Muscle layer of colon (tissue), 2 donors: ENCODE data around the gene OR2AJ1.
"Not testable (repeated sequence)": the region's sequence is repeated elsewhere in the genome, so short reads cannot be mapped to it uniquely, and the experiment has no call there.

Source experiments
- H3K27ac ChIP-seq: one replicate; pipeline ENCODE4 v1.7.0; 2013; ENCODE audit warnings: low read depth, mild to moderate bottlenecking, low read length, moderate library complexity
- H3K27me3 ChIP-seq, 2 donors: one replicate each; pipeline ENCODE4 v1.7.0; 2013; ENCODE audit warnings: low read length in 2 of 2, mild to moderate bottlenecking in 2 of 2; ENCODE audit not compliant: insufficient read depth in 2 of 2, control insufficient read depth in 1 of 2
- H3K36me3 ChIP-seq: one replicate; pipeline ENCODE4 v1.7.0; 2013; ENCODE audit warnings: mild to moderate bottlenecking, low read length; ENCODE audit not compliant: insufficient read depth
- H3K4me1 ChIP-seq: one replicate; pipeline ENCODE4 v1.7.0; 2013; ENCODE audit warnings: mild to moderate bottlenecking, low read length; ENCODE audit not compliant: insufficient read depth
- H3K4me3 ChIP-seq, 2 donors: one replicate each; pipeline ENCODE4 v1.7.0; 2013; ENCODE audit warnings: low read length in 2 of 2, low read depth in 1 of 2, mild to moderate bottlenecking in 1 of 2, moderate library complexity in 1 of 2
- H3K9ac ChIP-seq: one replicate; pipeline ENCODE4 v1.7.0; 2013; ENCODE audit warnings: low read length
- H3K9me3 ChIP-seq: one replicate; pipeline ENCODE4 v1.7.0; 2013; ENCODE audit warnings: mild to moderate bottlenecking, low read length
- donor health status: abdominal sarcoma.
- donor health status: Adenocarcinoma of cecum.

OR2AJ1 gene

GRCh38 chr1:247914941-247915662 is 9.6 kb upstream of the OR2AJ1 start:
- H3K4me1 ChIP-seq = no peaks in the 10 kb centered on the region

DNA sequence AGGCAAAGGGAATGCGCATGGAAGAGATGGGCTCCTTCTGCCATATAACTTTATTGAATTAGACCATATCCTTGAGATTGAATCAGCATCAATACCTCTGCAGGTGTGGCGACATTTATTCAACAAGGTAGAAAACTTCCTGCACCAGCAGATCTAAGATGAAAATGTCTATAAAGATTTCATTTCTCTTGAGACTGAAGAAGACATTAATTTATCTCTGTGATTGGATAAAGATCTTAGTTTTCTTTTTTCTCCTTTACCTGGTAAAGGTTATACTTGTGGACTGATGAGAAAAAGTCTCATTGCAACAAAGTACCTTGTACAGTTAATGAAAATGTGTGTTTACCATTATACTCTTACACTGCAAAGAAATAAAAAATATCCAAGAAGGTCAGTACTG is 4.7 kb upstream of the OR2AJ1 start, which contains the start of gene OR2T8:
Gene OR2T8 (plus strand): TSS at position 301 of the 400 bp plus-strand sequence. CDS start 766 bp downstream, outside the sequence.
- no peaks in the 10 kb centered on the region for H3K4me1 ChIP-seq
- H3K9me3 ChIP-seq = no peaks in the 10 kb centered on the region
- no peaks in the 10 kb centered on the region for H3K27me3 ChIP-seq
- H3K4me3 ChIP-seq = no peak within 1 kb of the TSS
- no peak within 1 kb of the TSS for H3K27ac ChIP-seq
- H3K36me3 ChIP-seq = no peaks in the 10 kb centered on the region
- H3K9ac ChIP-seq = no peak within 1 kb of the TSS

More at GRCh38 chr1:247914941-247915662, 9.6 kb upstream of the OR2AJ1 start:
- H3K9ac ChIP-seq = no peak overlapping the region
- H3K27ac ChIP-seq = no peak overlapping the region
- no peaks in the 10 kb centered on the region for H3K27me3 ChIP-seq
- H3K9me3 ChIP-seq = no peaks in the 10 kb centered on the region
- no peak overlapping the region for H3K4me3 ChIP-seq
- no peaks in the 10 kb centered on the region for H3K36me3 ChIP-seq

DNA sequence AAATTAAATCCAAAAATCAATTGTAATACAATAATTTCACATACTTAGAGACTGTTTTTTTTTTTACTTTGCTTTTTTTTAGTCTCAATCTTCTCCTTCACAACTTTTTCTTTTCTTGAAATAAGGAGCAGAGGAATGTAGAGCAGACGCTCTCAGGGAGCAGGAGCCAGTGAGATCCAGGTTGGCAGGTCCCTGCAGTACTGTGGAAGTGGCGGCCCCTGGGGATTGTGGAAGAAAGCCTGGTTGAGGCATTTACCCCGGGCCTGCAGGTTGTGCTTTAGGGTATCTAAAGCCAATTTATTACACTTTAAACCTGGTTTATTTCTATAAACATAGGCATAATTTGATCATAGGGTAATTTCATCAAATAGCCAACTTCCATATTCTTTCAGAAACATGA is 748 bp upstream of the OR2AJ1 start:
- no peaks in the 10 kb centered on the region for H3K27me3 ChIP-seq
- H3K27ac ChIP-seq = no peak overlapping the region
- H3K36me3 ChIP-seq = no peaks in the 10 kb centered on the region
- no peaks in the 10 kb centered on the region for H3K4me1 ChIP-seq
- H3K9ac ChIP-seq = no peak overlapping the region
- H3K4me3 ChIP-seq = no peak overlapping the region
- H3K9me3 ChIP-seq = no peaks in the 10 kb centered on the region

DNA sequence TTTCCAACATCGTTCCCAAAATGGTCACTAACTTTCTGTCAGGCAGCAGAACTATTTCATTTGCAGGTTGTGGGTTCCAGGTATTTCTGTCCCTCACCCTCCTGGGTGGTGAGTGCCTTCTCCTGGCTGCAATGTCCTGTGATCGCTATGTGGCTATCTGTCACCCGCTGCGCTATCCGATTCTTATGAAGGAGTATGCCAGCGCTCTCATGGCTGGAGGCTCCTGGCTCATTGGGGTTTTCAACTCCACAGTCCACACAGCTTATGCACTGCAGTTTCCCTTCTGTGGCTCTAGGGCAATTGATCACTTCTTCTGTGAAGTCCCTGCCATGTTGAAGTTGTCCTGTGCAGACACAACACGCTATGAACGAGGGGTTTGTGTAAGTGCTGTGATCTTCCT is 9.3 kb downstream of the OR2AJ1 start:
- no peak overlapping the region for H3K27ac ChIP-seq
- no peak overlapping the region for H3K4me3 ChIP-seq
- no peaks in the 10 kb centered on the region for H3K9me3 ChIP-seq
- H3K4me1 ChIP-seq = no peaks in the 10 kb centered on the region
- H3K9ac ChIP-seq = no peak overlapping the region
- H3K27me3 ChIP-seq = peaks cover 0 to 7% of the 10 kb centered on the region in 2 donors
- no peaks in the 10 kb centered on the region for H3K36me3 ChIP-seq

- Histone ChIP-seq H3K4me1 (no peaks in the 10 kb centered on the region), H3K27ac (no peak overlapping the region), H3K36me3 (no peaks in the 10 kb centered on the region), H3K9ac (no peak overlapping the region), H3K27me3 (peaks cover 0 to 7% of the 10 kb centered on the region in 2 donors), H3K9me3 (no peaks in the 10 kb centered on the region), H3K4me3 (no peak overlapping the region)
Measured at GRCh38 chr1:247935781-247936180, 11.1 kb downstream of the OR2AJ1 start.

DNA sequence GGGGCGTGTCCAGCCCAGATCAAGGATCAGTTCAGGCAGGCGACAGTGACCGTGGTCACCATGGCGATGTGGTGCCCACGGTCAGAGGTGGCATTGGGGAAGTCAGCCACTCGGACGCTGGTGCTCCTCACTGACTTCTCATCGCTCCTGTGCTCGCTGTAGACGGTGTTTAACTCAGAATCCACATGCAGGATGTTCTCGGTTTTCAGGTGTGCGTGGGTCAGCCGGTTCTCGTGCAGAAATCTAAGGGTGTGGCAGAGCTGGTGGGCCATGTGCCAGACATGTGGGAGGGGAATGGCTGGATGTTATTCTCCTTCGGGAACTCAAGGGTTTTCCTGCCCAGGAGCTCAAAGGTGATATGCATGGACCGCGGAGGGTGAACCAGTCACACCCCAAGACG is 11.7 kb downstream of the OR2AJ1 start:
- Histone ChIP-seq H3K36me3 (no peaks in the 10 kb centered on the region), H3K9me3 (no peaks in the 10 kb centered on the region), H3K27me3 (peaks cover 0 to 7% of the 10 kb centered on the region in 2 donors), H3K4me3 (no peak overlapping the region), H3K9ac (no peak overlapping the region), H3K27ac (no peak overlapping the region), H3K4me1 (no peaks in the 10 kb centered on the region)

DNA sequence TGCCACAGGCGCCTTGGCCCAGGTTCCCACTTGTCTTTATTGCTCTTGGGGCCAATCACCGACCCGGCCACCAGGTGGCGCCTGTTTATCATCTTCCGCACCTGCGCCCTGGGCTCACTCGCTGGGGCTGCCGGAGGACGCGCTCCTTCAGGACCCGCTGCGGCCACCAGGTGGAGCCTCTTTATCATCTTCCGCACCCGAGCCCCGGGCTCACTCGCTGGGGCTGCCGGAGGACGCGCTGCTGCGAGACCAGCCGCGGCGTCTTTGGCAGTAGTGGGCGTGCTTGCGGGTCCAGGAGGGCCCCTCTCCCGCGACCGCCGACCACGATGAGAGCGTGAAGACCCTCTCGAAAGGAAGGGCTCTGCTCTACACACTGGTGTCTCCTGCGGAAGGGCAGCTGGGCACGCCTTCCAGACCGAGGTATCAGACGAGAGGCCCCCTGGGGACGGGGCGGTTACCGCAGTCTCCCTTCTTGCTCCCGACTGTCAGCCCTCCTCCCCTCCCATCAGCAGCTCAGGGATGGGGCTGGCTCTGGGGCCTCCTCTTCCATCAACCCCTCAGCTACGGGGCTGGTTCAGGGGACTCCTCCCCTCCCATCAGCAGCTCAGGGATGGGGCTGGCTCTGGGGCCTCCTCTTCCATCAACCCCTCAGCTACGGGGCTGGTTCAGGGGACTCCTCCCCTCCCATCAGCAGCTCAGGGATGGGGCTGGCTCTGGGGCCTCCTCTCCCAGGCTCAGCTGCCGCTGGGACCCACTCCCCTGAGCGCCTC is 12.5 kb downstream of the OR2AJ1 start:
- not testable (repeated sequence) for H3K36me3 ChIP-seq, H3K9ac ChIP-seq, H3K4me1 ChIP-seq, H3K9me3 ChIP-seq, H3K27ac ChIP-seq, H3K27me3 ChIP-seq, H3K4me3 ChIP-seq

DNA sequence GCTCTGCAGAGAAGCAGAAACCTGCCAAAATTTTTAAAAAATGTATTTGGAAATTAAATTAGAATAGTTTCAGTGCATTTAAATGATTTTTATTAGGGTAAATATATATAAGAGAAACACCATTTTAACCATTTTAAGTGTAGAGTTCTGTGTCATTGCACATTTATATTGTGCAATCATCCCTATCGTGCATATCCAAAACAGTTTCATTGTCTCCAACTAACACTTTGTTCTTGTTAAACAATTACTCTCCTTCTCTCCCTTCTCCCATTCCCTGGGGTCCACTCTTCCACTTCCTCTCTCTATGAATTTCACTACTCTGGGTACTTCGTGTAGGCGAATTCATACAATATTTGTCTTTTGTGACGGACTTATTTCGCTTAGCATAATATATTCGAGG is 17.9 kb downstream of the OR2AJ1 start:
- H3K4me1 ChIP-seq = no peaks in the 10 kb centered on the region
- H3K9me3 ChIP-seq = no peaks in the 10 kb centered on the region
- no peak overlapping the region for H3K9ac ChIP-seq
- H3K27ac ChIP-seq = no peak overlapping the region
- no peaks in the 10 kb centered on the region for H3K27me3 ChIP-seq
- H3K36me3 ChIP-seq = no peaks in the 10 kb centered on the region
- H3K4me3 ChIP-seq = no peak overlapping the region

- Histone ChIP-seq H3K4me1 (no peaks in the 10 kb centered on the region), H3K27ac (no peak within 1 kb of the TSS), H3K9ac (no peak within 1 kb of the TSS), H3K9me3 (no peaks in the 10 kb centered on the region), H3K27me3 (no peaks in the 10 kb centered on the region), H3K4me3 (no peak within 1 kb of the TSS), H3K36me3 (no peaks in the 10 kb centered on the region)
Measured at GRCh38 chr1:247948558-247948957, 23.9 kb downstream of the OR2AJ1 start, which contains the start of gene OR2L8. OR2L8 (plus strand) TSS chr1:247948858; CDS start chr1:247948858, 0 bp downstream.

DNA sequence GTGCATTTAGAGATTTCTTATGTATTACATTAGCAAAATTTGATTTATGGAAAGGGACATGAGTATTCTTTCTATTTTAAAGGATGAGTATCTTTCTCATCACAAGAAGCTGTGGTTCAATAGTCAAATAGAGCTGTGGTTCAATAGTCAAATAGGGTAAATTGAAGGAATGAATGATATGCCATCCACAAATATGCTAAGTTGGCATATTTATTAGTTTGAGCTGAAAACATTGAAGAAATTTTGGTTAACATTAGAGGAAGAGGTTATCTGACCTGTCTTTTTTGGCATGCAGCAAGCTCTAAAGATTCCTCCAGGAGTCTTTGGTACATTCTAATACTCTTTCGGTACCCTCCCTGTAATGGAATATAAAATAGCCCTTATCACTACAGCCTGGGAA is 28.7 kb downstream of the OR2AJ1 start:
- Histone ChIP-seq H3K4me1 (no peaks in the 10 kb centered on the region), H3K36me3 (no peaks in the 10 kb centered on the region), H3K27ac (no peak overlapping the region), H3K9ac (no peak overlapping the region), H3K9me3 (no peaks in the 10 kb centered on the region), H3K4me3 (no peak overlapping the region), H3K27me3 (no peaks in the 10 kb centered on the region)

DNA sequence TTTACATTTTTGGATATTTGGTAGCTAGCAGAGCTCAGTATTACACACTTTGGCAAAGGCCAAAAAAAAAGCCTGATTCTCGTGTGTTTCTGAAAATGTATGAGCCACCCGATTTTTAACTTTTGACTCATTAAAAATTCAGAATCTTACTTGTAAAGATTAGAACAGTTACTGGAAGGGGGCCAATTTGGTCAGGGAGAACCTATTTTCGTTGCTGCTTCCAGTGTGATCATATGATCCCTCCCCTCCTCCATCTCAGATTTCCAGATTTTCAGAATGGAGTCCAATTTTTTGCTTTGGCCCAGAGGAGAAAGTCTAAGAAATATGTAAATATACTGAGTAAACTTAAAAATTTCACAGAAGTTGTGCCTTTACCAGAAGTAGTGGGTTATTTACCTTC is 37.1 kb downstream of the OR2AJ1 start:
- H3K9ac ChIP-seq = no peak overlapping the region
- H3K4me3 ChIP-seq = no peak overlapping the region
- no peaks in the 10 kb centered on the region for H3K9me3 ChIP-seq
- no peak overlapping the region for H3K27ac ChIP-seq
- no peaks in the 10 kb centered on the region for H3K27me3 ChIP-seq
- no peaks in the 10 kb centered on the region for H3K36me3 ChIP-seq
- H3K4me1 ChIP-seq = no peaks in the 10 kb centered on the region
